PC-9 (cell line): ENCODE results near the gene CACNA1D. TPM values are rescaled to one million over a fixed set of nuclear protein-coding genes. Genes with fewer than 3 reads are reported as not detected.
A peak's percentile ranks its signal among the peaks of the same experiment; 100 is the strongest.
"Not testable (repeated sequence)": the region's sequence is repeated elsewhere in the genome, so short reads cannot be mapped to it uniquely, and the experiment has no call there.

ENCODE experiments used
- BruUV-seq: library from RNA; stranded (reverse); fragments of 400-500 nt; replicated peaks from 2 replicates; lab custom pipeline; 2021; lab: Mats Ljungman, UMichigan
- CTCF ChIA-PET: fragments of 300-600 bp; sonication (Branson Sonifier 250); formaldehyde crosslinking; loops from one replicate; lab custom pipeline; 2022; ENCODE audit warnings: antibody characterized with exemption; lab: Charles Lee
- POLR2A ChIA-PET: fragments of 300-600 bp; sonication (Branson Sonifier 250); formaldehyde crosslinking; loops from one replicate; lab custom pipeline; 2022; ENCODE audit warnings: antibody characterized with exemption; ENCODE audit not compliant: unreplicated experiment; lab: Charles Lee
- DNase-seq, 2 experiments: peaks; one replicate each; pipeline versions ENCODE4 v3.0.0 to v3.0.0-alpha.2; 2015 to 2022; ENCODE audit warnings: mixed read lengths in 1 of 2
- H2AFZ ChIP-seq: fragments of 200-600 bp; sonication (generic); 2 replicates; pipeline ENCODE4 v1.8.1; 2017; ENCODE audit warnings: antibody characterized with exemption
- H3F3A ChIP-seq: fragments of 200-600 bp; sonication (generic); 2 replicates; pipeline ENCODE4 v1.8.1; 2017; ENCODE audit warnings: antibody characterized with exemption, mild to moderate bottlenecking, low read depth; ENCODE audit not compliant: insufficient read depth
- H3K27ac ChIP-seq: fragments of 200-600 bp; sonication (generic); 2 replicates; pipeline ENCODE4 v1.6.1; 2016; ENCODE audit warnings: mixed run types
- H3K27me3 ChIP-seq: fragments of 200-600 bp; sonication (generic); 2 replicates; pipeline ENCODE4 v1.6.1; 2016; ENCODE audit warnings: low read depth, mixed run types; ENCODE audit not compliant: insufficient read depth
- H3K36me3 ChIP-seq: fragments of 200-600 bp; sonication (generic); 2 replicates; pipeline ENCODE4 v1.6.1; 2016; ENCODE audit warnings: low read depth, mixed run types
- H3K4me1 ChIP-seq: fragments of 200-600 bp; sonication (generic); replicated peaks from 2 replicates; pipeline ENCODE4 v1.6.1; 2016; ENCODE audit warnings: mixed run types; ENCODE audit not compliant: insufficient read depth
- H3K4me2 ChIP-seq: fragments of 200-600 bp; sonication (generic); 2 replicates; pipeline ENCODE4 v1.6.1; 2017; ENCODE audit warnings: mixed run types
- H3K4me3 ChIP-seq: fragments of 200-600 bp; sonication (generic); 2 replicates; pipeline ENCODE4 v1.6.1; 2016; ENCODE audit warnings: mixed run types
- H3K79me2 ChIP-seq: fragments of 200-600 bp; sonication (generic); 2 replicates; pipeline ENCODE4 v1.6.1; 2017; ENCODE audit warnings: low read depth, mixed run types
- H3K9me2 ChIP-seq: fragments of 200-600 bp; sonication (generic); 2 replicates; pipeline ENCODE4 v1.8.1; 2017; ENCODE audit warnings: mild to moderate bottlenecking; ENCODE audit not compliant: insufficient read depth
- H3K9me3 ChIP-seq: fragments of 200-600 bp; sonication (generic); 2 replicates; pipeline ENCODE4 v1.8.1; 2016; ENCODE audit warnings: low read depth; ENCODE audit not compliant: insufficient read depth
- H4K20me1 ChIP-seq: fragments of 200-600 bp; sonication (generic); 2 replicates; pipeline ENCODE4 v1.8.1; 2017; ENCODE audit not compliant: insufficient read depth
- CTCF ChIP-seq: fragments of 200-600 bp; sonication (generic); conservative IDR thresholded peaks from 2 replicates; pipeline ENCODE4 v1.6.1; 2017; ENCODE audit warnings: mixed run types, antibody characterized with exemption, mild to moderate bottlenecking, moderate library complexity
- EZH2 ChIP-seq: fragments of 200-600 bp; sonication (generic); IDR thresholded peaks from 2 replicates; pipeline ENCODE4 v1.8.0; 2017; ENCODE audit warnings: antibody characterized with exemption, low read depth
- intact Hi-C: fragments of 100-400 bp; cut with micrococcal nuclease; formaldehyde crosslinking; loops from one replicate; pipeline ENCODE4 v1.10.0; 2022; ENCODE audit not compliant: unreplicated experiment
- total RNA-seq: library from RNA; stranded (reverse); gene quantifications from 2 replicates; pipeline ENCODE4 v1.2.3, GENCODE V29; 2021

CACNA1D gene
- total RNA-seq, 1 experiment from 2014 or later: not detected

GRCh38 chr3:53570081-53570480, 75.7 kb downstream of the CACNA1D start:
- no peaks in the 10 kb centered on the region for H3K4me1 ChIP-seq
- DNase-seq: no peak
- intact Hi-C loops: no loop called here
- no peaks in the 10 kb centered on the region for H3K9me3 ChIP-seq
- BruUV-seq: no TSS peak
- TF ChIP-seq EZH2 (no peak), CTCF (no peak)
- H3K27ac ChIP-seq: no peak overlapping the region
- H4K20me1 ChIP-seq: no peaks in the 10 kb centered on the region
- no peak overlapping the region for H3K4me2 ChIP-seq
- POLR2A ChIA-PET: no interaction called here
- CTCF ChIA-PET: no interaction called here
- no peaks in the 10 kb centered on the region for H3K36me3 ChIP-seq
- H3K79me2 ChIP-seq: no peaks in the 10 kb centered on the region
- H3K4me3 ChIP-seq: no peak overlapping the region
- H3K9me2 ChIP-seq: no peaks in the 10 kb centered on the region
- peaks cover 47% of the 10 kb centered on the region for H3K27me3 ChIP-seq
- H3F3A ChIP-seq: no peaks in the 10 kb centered on the region
- H2AFZ ChIP-seq: no peak overlapping the region

- no peaks in the 10 kb centered on the region for H3F3A ChIP-seq
- H3K4me3 ChIP-seq: no peak overlapping the region
- no peak overlapping the region for H2AFZ ChIP-seq
- no peaks in the 10 kb centered on the region for H3K36me3 ChIP-seq
- peak; percentile 26 to 62 for DNase-seq
- POLR2A ChIA-PET: no interaction called here
- no peaks in the 10 kb centered on the region for H3K4me1 ChIP-seq
- H4K20me1 ChIP-seq: no peaks in the 10 kb centered on the region
- CTCF ChIA-PET: no interaction called here
- H3K27ac ChIP-seq: no peak overlapping the region
- H3K9me2 ChIP-seq: no peaks in the 10 kb centered on the region
- no TSS peak for BruUV-seq
- H3K4me2 ChIP-seq: no peak overlapping the region
- no peaks in the 10 kb centered on the region for H3K9me3 ChIP-seq
- H3K27me3 ChIP-seq: peaks cover 48% of the 10 kb centered on the region
- H3K79me2 ChIP-seq: no peaks in the 10 kb centered on the region
- intact Hi-C loops: no loop called here
- TF ChIP-seq CTCF (no peak), EZH2 (no peak)
These were observed 76.3 kb downstream of the CACNA1D start for GRCh38 chr3:53570709-53571108.

GRCh38 chr3:53571264-53571663, 76.9 kb downstream of the CACNA1D start:
- ChIA-PET POLR2A (no interaction called here), CTCF (no interaction called here)
- Histone ChIP-seq H3F3A (no peaks in the 10 kb centered on the region), H3K79me2 (no peaks in the 10 kb centered on the region), H4K20me1 (no peaks in the 10 kb centered on the region), H3K27me3 (peaks cover 53% of the 10 kb centered on the region), H3K9me2 (no peaks in the 10 kb centered on the region), H2AFZ (no peak overlapping the region), H3K4me2 (no peak overlapping the region), H3K36me3 (no peaks in the 10 kb centered on the region), H3K27ac (no peak overlapping the region), H3K4me1 (no peaks in the 10 kb centered on the region), H3K9me3 (no peaks in the 10 kb centered on the region), H3K4me3 (no peak overlapping the region)
- intact Hi-C loops: no loop called here
- BruUV-seq: no TSS peak
- TF ChIP-seq EZH2 (no peak), CTCF (no peak)
- no peak for DNase-seq

- DNase-seq, POLR2A ChIA-PET, H3K9me3 ChIP-seq, H2AFZ ChIP-seq, H3K9me2 ChIP-seq, BruUV-seq, intact Hi-C loops, H3K79me2 ChIP-seq, CTCF ChIA-PET, H3K4me2 ChIP-seq, H3K4me1 ChIP-seq, H3K4me3 ChIP-seq, H3K27ac ChIP-seq, H3K36me3 ChIP-seq, H4K20me1 ChIP-seq, H3F3A ChIP-seq: not testable (repeated sequence)
- H3K27me3 ChIP-seq: peaks cover 55% of the 10 kb centered on the region
These were observed 77.8 kb downstream of the CACNA1D start for GRCh38 chr3:53572184-53572583.
